GM19043 (cell line): Measurements from ENCODE around the gene C1orf159.
A peak's percentile ranks its signal among the peaks of the same experiment; 100 is the strongest.
"Not testable (repeated sequence)": the region's sequence is repeated elsewhere in the genome, so short reads cannot be mapped to it uniquely, and the experiment has no call there.

ENCODE experiments used
- ATAC-seq: cut with Tn5 transposase; IDR thresholded peaks from one replicate; pipeline ENCODE4 v1.9.1; 2021; ENCODE audit warnings: low read depth; ENCODE audit not compliant: unreplicated experiment

The C1orf159 gene

DNA sequence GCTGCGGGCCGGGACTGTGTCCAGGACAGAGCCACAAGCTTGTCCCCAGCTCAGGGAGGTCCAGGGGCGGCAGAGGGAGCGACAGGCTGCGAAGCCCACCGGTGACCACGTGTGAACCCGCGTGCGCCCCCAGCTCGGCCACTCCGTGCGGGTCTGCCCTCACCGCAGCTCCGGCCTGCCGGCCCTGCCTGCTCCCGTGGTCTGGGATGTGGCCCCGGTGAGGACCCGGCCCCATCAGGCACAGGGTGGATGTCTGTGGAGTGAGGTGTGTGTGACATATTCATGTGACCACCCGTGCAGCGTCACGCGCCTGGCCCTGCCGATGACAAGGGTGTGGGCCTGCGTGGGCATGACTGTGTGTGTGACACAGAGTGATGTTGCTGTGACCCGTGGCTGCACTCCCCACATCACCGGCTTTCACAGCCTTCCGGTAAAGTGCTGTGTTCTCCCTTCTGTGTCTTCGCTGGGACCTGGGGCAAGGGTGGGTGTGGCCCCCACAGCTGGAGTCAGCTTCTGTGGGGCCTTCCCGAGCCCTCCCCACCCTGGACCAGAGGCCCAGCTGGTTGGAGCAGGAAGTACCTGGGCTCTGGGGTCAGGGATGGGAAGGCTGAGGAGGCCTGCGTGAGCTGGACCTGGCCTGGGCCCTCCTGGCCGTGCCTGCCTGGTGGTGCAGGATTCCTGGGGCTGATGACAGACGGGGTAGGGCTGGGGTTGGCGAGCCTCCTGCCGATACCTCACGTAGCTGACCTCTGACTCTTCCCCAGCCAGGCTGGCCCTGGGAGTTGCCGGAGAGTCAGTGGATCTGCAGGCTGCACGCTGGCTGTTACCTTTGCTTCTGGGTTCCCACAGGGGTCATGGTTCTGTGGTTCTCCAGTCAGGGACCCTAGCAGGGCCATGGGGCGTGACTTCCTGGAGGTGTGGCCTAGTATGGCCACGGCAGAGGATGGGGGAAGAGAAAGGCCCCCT lies 45.9 kb downstream of the C1orf159 start:
- no peak for ATAC-seq

DNA sequence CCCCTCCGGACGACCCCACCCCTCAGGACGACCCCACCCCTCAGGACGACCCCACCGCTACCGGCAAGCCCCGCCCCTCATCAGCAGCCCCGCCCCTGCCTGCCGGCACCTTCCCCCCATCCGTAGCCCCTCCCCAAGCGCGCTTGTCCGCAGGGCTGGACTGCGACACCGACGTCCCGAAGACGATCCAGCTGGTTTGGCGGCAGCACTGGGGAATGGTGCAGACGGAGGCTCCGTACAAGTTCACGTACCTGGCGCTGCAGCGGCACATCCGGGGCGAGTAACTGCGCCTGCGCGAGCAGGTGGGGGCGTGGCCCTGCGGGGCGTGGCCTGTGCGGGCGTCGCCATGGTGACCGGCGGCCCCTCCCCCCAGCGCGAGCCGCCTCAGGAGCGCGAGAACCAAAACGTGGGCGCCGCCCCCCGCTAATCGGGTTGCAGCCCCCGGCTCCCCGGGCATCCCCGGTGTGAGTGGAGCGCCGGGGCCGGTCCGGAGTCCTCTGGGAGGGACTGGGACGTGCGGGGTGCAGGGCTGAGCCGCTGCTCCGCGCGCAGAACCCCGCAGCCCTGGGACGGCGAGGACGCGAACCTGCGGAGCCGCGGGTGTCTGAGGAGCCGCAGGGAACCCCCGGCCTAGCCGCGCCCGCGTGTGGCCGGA lies 46.7 kb downstream of the C1orf159 start:
- no peak for ATAC-seq

DNA sequence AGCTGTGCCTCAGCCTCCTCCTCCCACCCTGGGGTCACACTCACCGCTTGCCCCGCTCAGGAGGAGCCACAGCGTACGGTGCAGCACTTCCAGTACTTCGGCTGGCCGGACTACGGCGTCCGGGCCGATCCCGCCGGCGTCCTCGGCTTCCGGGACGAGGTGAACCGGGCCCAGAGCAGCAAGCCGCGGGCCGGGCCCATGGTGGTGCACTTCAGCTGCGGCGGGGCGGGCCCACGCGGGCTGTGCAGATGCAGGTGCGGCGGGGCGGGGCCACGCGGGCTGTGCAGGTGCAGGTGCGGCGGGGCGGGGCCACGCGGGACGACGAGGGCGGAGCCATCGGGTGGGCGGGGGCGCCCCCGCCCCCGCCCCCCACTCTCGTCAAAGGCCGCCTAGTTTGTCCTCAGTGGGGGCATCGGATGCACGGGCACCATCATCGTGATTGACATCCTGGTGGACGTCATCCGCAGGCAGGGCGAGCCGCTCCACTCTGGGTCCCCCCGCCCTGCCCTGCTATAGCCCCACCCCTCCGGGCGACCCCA lies 47.3 kb downstream of the C1orf159 start:
- ATAC-seq: no peak

DNA sequence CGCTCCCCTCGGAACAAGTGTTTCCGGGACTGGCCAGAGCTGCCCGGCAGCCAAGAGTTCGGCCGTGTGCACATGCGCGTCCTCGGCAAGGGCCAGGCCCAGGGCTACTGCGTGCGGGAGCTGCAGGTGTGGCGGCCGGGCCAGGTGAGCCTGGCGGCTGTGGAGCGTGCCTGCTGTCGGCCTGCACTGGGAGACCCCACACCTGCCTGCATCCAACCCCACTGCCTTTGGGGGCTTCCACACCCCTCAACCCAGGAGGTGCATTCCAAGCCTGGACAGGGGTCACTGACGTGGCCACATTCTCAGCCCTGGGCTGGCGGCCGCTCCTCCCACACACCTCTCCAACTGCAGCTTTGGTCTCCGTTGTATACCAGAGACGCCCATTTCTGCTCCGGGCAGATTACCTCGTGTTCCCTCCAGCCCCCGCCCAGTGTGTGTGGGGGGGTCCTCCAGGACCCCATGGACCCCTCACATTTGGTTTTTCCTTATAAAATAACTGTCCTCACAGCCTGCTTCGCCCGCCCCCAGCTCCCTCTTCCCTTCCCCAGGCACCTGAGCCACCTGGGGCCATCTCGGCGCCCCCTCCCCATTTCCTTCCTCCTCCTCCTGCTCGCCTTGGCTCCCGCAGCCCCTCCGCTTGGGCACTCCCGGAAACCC lies 47.9 kb downstream of the C1orf159 start:
- no peak for ATAC-seq

DNA sequence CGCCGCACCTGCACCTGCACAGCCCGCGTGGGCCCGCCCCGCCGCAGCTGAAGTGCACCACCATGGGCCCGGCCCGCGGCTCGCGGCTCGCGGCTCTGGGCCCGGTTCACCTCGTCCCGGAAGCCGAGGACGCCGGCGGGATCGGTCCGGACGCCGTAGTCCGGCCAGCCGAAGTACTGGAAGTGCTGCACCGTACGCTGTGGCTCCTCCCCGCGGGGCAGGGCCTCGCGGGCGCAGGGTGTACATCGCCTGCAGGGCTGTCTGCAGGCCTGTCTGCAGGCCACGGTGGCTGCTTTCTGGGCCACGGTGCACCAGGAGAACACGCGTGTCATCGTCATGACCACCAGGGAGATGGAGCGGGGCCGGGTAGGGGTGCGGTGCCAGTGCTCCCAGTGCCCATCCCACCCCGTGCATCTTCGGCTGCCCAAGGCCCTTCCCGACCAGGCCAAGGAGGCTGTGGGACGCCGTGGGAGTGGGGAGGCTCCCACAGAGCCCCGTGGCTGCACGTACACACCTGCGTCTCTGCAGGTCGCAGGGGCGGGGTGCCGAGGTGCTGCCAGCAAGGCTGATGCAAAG lies 48.5 kb downstream of the C1orf159 start:
- ATAC-seq: no peak

DNA sequence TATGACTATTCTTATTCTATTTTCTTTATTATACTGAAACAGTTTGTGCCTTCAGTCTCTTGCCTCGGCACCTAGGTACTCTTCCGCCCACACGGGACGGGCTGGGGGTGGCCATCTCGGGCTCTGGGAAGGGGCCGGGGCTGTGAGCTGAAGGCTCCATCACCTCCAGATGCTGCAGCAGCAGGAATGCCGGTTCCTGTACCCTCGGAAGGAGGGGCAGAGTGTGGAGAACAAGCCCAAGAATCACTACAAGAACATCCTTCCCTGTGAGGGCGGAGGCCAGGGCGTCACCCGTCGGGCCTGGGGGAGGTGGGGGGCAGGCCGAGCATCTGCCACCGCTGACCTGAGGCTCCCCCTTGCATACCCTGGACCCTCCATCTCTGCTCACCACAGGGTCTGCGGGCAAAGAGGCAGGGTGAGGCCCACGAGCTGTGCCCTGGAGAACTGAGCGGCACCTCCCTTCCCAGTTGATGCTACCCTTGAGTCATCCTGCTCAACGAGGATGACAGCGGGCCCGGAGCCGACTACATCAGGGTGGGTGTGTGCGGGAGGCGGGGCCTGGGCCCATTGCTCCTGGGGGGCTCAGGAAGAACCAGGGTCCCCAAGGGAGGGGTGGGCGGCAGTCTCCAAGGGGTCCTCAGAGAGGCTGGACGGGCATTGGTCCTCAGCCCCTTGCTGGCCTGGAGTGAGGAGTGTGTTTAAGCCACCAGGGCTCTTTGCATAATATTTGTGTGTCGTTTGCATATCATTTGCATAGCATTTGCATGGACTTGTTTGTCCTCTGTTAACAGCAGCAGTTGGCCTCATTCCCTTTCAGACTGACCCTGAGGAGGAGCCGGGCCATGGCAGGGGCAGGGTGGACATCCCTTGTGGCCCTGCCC lies 49.2 kb downstream of the C1orf159 start:
- no peak for ATAC-seq

DNA sequence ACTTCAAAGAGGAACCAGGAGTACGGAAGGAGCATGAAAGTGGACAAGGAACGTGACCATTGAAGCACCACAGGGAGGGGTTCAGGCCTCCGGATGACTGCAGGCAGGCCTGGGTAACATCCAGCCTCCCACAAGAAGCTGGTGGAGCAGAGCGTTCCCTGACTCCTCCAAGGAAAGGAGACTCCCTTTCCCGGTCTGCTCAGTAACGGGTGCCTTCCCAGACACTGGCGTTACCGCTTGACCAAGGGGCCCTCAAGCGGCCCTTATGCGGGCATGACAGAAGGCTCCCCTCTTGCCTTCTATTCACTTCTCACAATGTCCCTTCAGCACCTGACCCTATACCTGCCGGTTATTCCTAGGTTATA lies 50.0 kb downstream of the C1orf159 start:
- ATAC-seq: not testable (repeated sequence)

DNA sequence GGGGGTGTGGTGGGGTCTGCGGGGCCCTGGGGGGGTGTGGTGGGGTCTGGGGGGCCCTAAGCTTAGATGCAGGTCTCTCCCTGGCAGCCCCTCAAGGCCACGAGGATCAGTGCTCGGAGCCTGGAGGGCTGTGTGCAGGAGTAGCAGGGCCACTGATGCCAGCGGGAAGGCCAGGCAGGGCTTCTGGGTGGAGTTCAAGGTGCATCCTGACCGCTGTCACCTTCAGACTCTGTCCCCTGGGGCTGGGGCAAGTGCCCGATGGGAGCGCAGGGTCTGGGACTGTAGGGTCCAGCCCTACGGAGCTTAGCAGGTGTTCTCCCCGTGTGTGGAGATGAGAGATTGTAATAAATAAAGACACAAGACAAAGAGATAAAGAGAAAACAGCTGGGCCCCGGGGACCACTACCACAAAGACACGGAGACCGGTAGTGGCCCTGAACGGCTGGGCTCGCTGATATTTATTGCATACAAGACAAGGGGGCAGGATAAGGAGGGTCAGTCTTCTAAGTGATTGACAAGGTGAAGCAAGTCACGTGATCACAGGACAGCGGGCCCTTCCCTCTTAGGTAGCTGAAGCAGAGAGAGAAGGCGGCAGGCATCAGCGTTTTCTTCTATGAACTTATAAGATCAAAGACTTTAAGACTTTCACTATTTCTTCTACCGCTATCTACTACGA lies 50.5 kb downstream of the C1orf159 start:
- no peak for ATAC-seq

DNA sequence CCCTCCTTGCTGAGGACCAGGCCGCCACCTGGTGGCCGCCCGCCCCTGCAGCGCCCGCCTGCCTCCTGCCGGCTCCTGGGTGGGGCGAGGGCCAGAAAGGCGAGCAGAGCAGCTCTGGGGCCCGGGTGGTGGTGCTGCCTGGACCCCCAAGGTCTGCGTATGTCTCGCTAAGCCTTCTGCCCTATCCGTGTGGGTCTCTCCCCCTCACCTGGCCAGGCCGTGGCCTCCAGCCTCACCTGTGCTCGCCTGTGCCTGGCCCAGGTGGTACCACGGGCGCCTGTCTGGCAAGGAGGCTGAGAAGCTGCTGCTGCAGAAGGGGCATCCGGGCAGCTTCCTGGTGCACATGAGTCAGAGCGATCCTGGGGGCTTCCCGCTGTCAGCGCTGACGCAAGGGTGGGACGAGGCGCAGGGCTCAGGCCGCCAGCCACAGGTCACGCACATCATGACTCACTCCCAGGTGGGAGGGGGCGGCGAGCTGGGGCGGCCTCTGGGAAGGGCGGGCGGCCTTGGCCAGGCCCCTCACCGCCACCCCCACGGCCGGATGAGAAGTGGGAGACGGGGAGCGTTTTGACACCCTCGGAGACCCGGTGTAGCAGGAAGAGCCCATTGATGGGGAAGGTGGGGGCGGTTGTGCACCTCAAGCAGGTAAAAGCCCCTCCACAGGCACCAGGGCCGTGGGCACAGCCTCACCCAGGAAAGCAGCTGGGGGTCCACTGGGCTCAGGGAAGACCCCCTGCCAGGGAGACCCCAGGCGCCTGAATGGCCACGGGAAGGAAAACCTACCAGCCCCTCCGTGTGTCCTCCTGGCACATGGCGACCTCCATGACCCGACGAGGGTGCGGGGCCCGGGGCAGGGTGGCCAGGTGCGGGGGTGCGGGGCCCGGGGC lies 51.7 kb downstream of the C1orf159 start:
- peak; percentile 36 for ATAC-seq

DNA sequence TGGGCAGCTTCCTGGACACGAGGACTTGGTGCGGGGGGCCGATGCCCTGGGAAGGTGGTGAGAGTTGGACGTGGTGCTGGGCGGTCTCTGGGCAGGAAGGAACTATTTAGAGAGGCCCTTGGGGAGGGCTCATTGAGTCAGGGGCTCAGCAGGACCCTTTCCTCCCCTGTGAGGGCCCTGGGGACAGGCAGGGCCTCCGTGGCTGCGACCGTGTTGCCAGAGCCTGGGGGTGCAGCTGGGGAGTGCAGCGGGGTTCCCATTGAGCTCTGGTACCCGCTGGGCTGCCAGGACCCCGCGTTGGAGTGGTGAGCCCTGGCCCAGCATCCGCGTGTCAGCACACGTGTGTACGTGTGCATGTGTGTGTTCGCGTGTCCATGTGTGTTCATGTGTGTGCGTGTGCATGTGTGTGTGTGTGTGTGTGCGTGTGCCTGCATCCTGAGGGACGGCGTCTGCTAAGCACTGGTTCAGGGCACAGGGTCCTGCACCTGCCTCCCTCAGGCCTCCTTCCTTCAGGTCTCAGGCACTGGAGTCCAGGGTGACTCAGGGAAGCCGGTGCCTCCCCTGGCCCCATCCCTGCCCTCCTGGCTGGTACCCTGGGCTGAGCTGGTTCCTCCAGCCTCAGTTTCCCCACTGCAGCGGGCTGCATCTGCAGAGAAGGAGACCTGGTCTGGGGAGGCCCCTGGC lies 52.5 kb downstream of the C1orf159 start:
- no peak for ATAC-seq

DNA sequence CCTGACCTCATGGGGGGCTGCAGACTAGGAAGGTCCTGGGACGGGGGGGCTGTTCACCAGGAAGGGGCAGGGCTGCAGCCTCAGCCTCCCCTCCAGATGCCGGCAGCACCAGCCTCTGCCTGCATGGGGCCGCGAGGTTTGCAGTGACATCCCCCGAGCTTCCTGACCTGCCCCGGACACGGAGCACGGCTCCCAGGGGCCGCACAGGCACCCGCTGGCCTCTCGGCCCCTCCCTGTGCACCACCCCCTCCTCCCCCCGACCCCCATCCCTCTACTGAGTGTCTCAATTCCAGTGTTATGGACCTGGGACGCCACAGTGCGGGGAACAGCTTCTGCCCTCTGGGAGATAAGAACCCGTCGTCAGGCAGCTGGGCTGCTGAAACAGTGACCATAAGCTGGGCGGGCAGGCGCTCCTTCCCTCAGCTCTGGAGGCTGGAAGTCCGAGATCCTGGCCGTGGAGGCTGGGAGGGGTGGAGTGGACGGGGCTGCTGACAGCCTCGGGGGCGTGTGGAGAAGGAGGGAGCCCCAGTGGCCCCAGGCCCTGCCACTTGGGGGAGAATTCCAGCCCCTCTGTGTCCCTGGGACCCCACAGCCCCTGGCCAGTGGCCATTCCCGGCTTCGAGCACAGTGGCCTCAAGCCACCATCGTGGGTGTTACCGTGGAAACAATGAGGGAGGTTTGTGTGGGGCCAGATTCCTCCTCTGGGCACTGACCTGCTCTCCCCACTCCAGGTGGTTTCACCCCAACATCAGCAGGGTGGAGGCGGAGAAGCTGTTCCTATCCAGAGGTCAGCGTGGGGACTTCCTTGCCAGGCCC lies 53.3 kb downstream of the C1orf159 start:
- ATAC-seq: no peak

DNA sequence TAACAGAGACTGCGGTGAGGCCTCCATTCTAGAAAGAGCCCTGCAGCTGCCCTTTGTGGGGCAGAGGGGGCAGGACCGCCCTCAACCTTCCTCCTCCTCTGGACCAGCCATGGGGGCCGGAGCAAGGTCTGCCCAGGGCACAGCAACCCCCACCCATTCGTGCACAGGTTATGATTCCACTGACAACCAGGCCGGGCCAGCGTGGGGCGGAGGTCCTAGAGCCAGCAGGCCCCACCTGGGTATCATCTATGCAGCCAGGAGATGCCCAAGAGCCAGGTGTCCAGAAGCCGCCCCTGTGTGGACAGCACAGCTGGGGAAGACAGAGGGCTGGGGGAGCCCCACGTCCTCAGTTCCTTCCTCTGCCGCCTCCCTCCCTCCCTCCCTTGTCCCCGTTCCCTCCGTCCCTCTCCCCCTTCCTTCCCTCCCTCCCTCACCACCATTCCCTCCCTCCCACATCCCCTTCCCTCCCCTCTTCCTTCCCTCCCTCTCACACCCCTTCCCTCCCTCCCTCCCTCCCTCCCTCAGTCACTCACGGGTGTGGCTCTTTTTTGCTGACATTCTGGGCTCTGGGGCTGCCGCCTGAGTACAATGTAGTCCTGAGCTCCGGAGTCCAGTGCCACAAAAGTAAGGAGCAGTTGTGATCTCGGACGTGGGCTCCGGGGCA lies 54.1 kb downstream of the C1orf159 start:
- ATAC-seq: no peak

DNA sequence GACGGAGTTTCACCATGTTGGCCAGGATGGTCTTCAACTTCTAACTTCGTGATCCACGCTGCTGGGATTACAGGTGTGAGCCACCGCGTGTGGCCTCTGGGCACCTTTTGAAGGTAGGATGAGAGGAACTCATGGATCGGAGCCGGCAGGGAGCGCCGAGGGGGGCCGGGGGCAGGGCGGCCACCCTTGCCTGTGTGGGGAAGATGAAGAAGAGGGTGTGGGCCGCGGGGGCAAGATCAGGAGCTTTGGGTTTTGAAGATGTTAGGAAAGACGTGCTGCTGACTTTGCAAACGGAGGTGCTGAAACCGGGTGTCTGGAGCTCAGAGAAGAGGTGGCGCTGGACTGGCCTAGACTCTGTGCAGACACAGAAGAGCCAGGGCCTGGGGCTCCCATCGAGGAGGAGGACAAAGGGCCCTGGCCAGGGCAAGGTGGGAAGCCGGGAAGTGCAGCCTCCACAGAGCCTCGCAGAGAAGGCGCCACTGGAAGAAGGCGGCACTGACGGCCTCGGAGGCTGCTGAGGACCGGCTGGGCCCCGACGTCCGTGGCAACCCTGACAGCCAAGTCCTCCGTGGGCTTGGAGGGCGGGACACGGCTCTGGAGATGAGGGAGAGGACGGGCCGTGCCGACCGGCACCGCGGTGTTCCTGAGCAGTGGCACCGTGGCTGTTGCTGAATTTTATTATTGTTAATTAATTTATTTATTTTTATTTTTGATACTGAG lies 55.4 kb downstream of the C1orf159 start:
- ATAC-seq: no peak

DNA sequence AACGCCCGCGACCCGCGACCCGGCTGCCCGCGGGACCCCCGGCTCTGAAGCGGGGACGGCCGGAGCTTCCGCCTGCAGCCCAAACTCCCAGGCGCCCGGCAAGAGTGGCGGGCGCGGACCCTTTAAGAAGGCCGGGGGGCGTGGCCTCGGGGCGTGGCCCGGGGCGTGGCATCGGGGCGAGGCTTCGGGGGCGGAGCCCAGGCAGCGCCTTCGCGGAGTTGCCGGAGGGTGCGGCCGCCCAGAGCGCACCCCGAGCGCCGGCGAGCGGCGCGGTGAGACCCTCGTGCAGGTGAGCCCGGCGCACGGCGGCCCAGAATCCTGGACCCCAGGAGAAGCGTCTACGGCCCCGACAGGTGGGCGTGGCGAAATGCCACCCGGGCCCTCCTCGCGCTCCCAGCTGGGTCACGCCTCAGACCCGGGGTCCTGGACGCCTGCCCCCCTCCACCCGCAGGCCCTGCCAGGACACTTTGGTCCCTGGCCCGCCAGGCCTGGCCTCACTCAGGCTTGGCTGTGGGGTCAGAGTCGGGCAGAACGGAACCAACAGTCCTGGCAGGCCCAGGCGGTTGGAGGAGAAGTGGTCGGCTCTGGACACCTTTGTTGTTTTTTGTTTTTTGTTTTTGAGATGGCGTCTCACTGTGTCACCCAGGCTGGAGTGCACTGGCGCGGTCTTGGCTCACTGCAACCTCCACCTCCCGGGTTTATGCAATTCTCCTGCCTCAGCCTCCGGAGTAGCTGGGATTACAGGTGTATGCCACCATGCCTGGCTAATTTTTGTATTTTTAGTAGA lies 56.2 kb downstream of the C1orf159 start:
- ATAC-seq: peak; percentile 68

DNA sequence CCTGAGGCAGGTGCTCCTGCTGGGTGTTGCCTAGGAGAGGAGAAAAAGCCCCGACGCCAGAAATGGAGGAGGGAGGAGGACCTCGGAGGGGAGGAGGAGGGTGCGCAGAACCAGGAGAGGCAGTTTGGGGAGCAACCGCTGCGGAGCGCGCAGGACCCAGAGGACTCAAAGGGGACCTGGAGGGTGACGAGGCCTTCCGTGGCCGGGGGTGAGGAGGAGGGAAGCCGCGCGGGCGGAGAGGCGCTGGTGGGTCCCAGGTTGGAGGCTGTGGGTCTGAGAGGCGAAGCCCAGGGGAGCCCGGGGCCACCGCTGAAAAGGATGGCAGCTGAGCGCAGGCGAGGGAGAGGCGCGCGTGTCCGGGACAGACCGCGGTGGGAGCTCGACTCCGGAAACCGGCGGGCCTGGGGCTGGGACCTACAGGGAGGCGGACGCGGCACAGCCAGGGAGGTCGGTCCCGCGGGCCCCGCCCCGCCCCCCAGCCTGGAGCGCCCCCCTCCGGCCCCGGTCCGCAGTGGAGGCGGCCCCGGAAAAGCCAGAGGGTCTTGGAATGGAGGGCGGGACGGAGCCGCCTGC lies 56.9 kb downstream of the C1orf159 start:
- peak; percentile 14 for ATAC-seq
